H1 (cell line): ENCODE results near the gene ZCCHC3. TPM values are rescaled to one million over a fixed set of nuclear protein-coding genes. Genes with fewer than 3 reads are reported as not detected.

ENCODE experiments used
- ASH2L ChIP-seq: fragments of 200-600, 300-600 bp; sonication (generic); IDR thresholded peaks from one replicate; pipeline ENCODE4 v1.7.1; 2017; ENCODE audit warnings: low read length
- HDAC2 ChIP-seq, 2 experiments: fragments of 300-600 bp in 1 of 2; sonication (generic) in 1 of 2; IDR thresholded peaks; 2 replicates each; pipeline ENCODE4 v1.6.1; 2011 to 2012; ENCODE audit warnings: low read depth in 2 of 2, low read length in 2 of 2, mild to moderate bottlenecking in 2 of 2, moderate library complexity in 2 of 2, borderline replicate concordance in 1 of 2, inconsistent platforms in 1 of 2
- POLR2AphosphoS5 ChIP-seq: IDR thresholded peaks from 2 replicates; pipeline ENCODE4 v1.6.1; 2011; ENCODE audit warnings: low read depth, low read length
- RXRA ChIP-seq: IDR thresholded peaks from 2 replicates; pipeline ENCODE4 v1.6.1; 2011; ENCODE audit warnings: low read depth, mild to moderate bottlenecking, low read length, moderate library complexity; ENCODE audit not compliant: insufficient read depth
- SIX5 ChIP-seq: IDR thresholded peaks from 2 replicates; pipeline ENCODE4 v1.6.1; 2011; ENCODE audit warnings: mild to moderate bottlenecking, low read depth, low read length
- TAF1 ChIP-seq: IDR thresholded peaks from 2 replicates; pipeline ENCODE4 v1.6.1; 2011; ENCODE audit warnings: mild to moderate bottlenecking, low read depth, low read length
- polyA plus RNA-seq, 7 experiments: library from polyadenylated mRNA; depleted of rRNA in 3 of 7; stranded (reverse) in 5 of 7; unstranded in 2 of 7; fragments of >200 nt in 5 of 7; fragments of 200-250 nt in 2 of 7; gene quantifications; 1 replicate in 5 of 7; 2 replicates in 1 of 7; 4 replicates in 1 of 7; pipeline versions ENCODE4 v1.2.1 to v1.2.3, GENCODE V29; 2011 to 2013; ENCODE audit warnings: missing spikeins in 2 of 7, mixed read lengths in 2 of 7
- total RNA-seq: library from RNA; stranded (reverse); fragmentation: NEBNext Ultra II Directional; extraction: Animal tissue kit (Norgen Biotek cat#: 25700); gene quantifications from 2 replicates; pipeline ENCODE4 v1.2.1, GENCODE V29; 2021
- TF ChIP-seq, protein P1 (sequence below): fragments of 300-600 bp; sonication (generic); IDR thresholded peaks from 2 replicates; pipeline ENCODE4 v1.7.1; 2012; ENCODE audit warnings: low read length, moderate library complexity, mild to moderate bottlenecking, inconsistent platforms; ENCODE audit not compliant: insufficient replicate concordance
- TF ChIP-seq, protein P2 (sequence below): IDR thresholded peaks from 2 replicates; pipeline ENCODE4 v1.6.1; 2012; ENCODE audit warnings: low read length, inconsistent platforms

The ZCCHC3 gene
- total and polyA plus RNA-seq, 2 of the 8 experiments (the other 6 are each of a cell fraction or from before 2014, with no cell fraction given) = 33.7 to 52.4 TPM

DNA sequence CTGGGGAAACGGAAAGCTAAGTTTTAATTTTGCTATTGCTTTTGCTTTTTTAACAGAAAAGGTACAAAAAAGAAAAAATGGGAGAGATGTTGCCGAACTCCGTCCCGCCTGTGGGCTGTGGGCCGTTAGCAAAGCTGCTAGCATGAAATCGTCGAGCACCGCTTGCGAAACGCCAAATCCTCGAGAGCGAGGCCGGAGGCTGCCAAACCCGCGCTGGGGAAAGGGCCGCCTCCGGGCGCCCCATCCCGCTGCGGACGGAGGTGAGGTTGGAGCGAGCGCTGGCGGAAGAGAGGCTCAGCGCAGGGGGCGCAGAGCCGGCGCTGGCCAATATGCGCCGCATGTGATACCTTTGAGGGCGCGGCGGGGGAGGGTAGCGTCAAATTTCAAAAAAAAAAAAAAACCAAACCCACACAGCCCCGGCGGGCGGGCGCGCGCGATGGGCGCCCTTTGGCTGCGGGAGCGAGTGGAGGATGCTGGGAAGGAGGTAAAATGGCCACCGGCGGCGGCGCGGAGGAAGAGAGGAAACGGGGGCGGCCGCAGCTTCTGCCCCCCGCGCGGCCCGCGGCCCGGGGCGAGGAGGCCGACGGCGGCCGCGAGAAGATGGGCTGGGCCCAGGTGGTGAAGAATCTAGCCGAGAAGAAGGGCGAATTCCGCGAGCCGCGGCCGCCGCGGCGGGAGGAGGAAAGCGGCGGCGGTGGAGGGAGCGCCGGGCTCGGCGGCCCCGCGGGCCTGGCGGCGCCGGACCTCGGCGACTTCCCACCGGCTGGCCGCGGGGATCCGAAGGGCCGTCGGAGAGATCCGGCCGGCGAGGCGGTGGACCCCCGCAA is at the start of gene ZCCHC3 (continued):
- TF ChIP-seq, protein P1, sequence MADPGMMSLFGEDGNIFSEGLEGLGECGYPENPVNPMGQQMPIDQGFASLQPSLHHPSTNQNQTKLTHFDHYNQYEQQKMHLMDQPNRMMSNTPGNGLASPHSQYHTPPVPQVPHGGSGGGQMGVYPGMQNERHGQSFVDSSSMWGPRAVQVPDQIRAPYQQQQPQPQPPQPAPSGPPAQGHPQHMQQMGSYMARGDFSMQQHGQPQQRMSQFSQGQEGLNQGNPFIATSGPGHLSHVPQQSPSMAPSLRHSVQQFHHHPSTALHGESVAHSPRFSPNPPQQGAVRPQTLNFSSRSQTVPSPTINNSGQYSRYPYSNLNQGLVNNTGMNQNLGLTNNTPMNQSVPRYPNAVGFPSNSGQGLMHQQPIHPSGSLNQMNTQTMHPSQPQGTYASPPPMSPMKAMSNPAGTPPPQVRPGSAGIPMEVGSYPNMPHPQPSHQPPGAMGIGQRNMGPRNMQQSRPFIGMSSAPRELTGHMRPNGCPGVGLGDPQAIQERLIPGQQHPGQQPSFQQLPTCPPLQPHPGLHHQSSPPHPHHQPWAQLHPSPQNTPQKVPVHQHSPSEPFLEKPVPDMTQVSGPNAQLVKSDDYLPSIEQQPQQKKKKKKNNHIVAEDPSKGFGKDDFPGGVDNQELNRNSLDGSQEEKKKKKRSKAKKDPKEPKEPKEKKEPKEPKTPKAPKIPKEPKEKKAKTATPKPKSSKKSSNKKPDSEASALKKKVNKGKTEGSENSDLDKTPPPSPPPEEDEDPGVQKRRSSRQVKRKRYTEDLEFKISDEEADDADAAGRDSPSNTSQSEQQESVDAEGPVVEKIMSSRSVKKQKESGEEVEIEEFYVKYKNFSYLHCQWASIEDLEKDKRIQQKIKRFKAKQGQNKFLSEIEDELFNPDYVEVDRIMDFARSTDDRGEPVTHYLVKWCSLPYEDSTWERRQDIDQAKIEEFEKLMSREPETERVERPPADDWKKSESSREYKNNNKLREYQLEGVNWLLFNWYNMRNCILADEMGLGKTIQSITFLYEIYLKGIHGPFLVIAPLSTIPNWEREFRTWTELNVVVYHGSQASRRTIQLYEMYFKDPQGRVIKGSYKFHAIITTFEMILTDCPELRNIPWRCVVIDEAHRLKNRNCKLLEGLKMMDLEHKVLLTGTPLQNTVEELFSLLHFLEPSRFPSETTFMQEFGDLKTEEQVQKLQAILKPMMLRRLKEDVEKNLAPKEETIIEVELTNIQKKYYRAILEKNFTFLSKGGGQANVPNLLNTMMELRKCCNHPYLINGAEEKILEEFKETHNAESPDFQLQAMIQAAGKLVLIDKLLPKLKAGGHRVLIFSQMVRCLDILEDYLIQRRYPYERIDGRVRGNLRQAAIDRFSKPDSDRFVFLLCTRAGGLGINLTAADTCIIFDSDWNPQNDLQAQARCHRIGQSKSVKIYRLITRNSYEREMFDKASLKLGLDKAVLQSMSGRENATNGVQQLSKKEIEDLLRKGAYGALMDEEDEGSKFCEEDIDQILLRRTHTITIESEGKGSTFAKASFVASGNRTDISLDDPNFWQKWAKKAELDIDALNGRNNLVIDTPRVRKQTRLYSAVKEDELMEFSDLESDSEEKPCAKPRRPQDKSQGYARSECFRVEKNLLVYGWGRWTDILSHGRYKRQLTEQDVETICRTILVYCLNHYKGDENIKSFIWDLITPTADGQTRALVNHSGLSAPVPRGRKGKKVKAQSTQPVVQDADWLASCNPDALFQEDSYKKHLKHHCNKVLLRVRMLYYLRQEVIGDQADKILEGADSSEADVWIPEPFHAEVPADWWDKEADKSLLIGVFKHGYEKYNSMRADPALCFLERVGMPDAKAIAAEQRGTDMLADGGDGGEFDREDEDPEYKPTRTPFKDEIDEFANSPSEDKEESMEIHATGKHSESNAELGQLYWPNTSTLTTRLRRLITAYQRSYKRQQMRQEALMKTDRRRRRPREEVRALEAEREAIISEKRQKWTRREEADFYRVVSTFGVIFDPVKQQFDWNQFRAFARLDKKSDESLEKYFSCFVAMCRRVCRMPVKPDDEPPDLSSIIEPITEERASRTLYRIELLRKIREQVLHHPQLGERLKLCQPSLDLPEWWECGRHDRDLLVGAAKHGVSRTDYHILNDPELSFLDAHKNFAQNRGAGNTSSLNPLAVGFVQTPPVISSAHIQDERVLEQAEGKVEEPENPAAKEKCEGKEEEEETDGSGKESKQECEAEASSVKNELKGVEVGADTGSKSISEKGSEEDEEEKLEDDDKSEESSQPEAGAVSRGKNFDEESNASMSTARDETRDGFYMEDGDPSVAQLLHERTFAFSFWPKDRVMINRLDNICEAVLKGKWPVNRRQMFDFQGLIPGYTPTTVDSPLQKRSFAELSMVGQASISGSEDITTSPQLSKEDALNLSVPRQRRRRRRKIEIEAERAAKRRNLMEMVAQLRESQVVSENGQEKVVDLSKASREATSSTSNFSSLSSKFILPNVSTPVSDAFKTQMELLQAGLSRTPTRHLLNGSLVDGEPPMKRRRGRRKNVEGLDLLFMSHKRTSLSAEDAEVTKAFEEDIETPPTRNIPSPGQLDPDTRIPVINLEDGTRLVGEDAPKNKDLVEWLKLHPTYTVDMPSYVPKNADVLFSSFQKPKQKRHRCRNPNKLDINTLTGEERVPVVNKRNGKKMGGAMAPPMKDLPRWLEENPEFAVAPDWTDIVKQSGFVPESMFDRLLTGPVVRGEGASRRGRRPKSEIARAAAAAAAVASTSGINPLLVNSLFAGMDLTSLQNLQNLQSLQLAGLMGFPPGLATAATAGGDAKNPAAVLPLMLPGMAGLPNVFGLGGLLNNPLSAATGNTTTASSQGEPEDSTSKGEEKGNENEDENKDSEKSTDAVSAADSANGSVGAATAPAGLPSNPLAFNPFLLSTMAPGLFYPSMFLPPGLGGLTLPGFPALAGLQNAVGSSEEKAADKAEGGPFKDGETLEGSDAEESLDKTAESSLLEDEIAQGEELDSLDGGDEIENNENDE = no peak
- TF ChIP-seq RXRA = no peak
- TF ChIP-seq HDAC2 (IDR thresholded peaks at IDR 0.05; ENCODE audit: borderline replicate concordance in 1 of 2, low read depth in 2 of 2, low read length in 2 of 2) = no peak; a peak in 1 of 4 replicates
- peak; percentile 76 for TF ChIP-seq ASH2L
- TF ChIP-seq SIX5 = peak; percentile 22; the same call in 1 of the 2 replicates
- peak; percentile 98 for TF ChIP-seq TAF1
- TF ChIP-seq POLR2AphosphoS5 = peak; percentile 75
- TF ChIP-seq, protein P2, sequence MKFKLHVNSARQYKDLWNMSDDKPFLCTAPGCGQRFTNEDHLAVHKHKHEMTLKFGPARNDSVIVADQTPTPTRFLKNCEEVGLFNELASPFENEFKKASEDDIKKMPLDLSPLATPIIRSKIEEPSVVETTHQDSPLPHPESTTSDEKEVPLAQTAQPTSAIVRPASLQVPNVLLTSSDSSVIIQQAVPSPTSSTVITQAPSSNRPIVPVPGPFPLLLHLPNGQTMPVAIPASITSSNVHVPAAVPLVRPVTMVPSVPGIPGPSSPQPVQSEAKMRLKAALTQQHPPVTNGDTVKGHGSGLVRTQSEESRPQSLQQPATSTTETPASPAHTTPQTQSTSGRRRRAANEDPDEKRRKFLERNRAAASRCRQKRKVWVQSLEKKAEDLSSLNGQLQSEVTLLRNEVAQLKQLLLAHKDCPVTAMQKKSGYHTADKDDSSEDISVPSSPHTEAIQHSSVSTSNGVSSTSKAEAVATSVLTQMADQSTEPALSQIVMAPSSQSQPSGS = no peak
